BLaER1 (cell line): ENCODE results near the gene PSG6.
"Not testable (repeated sequence)": the region's sequence is repeated elsewhere in the genome, so short reads cannot be mapped to it uniquely, and the experiment has no call there.

Source experiments
- H3K27ac ChIP-seq: shearing (Covaris generic); formaldehyde crosslinking; 2 replicates; pipeline ENCODE4 v1.8.1; 2022
- H3K27me3 ChIP-seq: shearing (Covaris generic); formaldehyde crosslinking; 2 replicates; pipeline ENCODE4 v1.8.1; 2022
- H3K36me3 ChIP-seq: shearing (Covaris generic); formaldehyde crosslinking; 2 replicates; pipeline ENCODE4 v1.8.1; 2022
- H3K4me1 ChIP-seq: shearing (Covaris generic); formaldehyde crosslinking; 2 replicates; pipeline ENCODE4 v1.8.1; 2022
- H3K4me2 ChIP-seq: shearing (Covaris generic); formaldehyde crosslinking; 2 replicates; pipeline ENCODE4 v1.8.1; 2022
- H3K4me3 ChIP-seq: shearing (Covaris generic); formaldehyde crosslinking; 2 replicates; pipeline ENCODE4 v1.8.1; 2022
- H3K9ac ChIP-seq: shearing (Covaris generic); formaldehyde crosslinking; 2 replicates; pipeline ENCODE4 v1.8.1; 2022
- H3K9me3 ChIP-seq: shearing (Covaris generic); formaldehyde crosslinking; 2 replicates; pipeline ENCODE4 v1.8.1; 2022
- H4K20me1 ChIP-seq: shearing (Covaris generic); formaldehyde crosslinking; 2 replicates; pipeline ENCODE4 v1.8.1; 2022
- Cebpa-rat ChIP-seq: shearing (Covaris generic); IDR thresholded peaks from 2 replicates; pipeline ENCODE4 v1.8.1; 2022

Gene PSG6

GRCh38 chr19:42917634-42918033, at the start of gene PSG6:
TSS of gene PSG6 (minus strand) at chr19:42917894. CDS start at chr19:42917792, 102 bp downstream.
- H3K4me2 ChIP-seq, H3K9me3 ChIP-seq, H3K9ac ChIP-seq, H3K36me3 ChIP-seq, H3K27ac ChIP-seq, H4K20me1 ChIP-seq, H3K4me1 ChIP-seq, H3K4me3 ChIP-seq, H3K27me3 ChIP-seq: not testable (repeated sequence)

DNA sequence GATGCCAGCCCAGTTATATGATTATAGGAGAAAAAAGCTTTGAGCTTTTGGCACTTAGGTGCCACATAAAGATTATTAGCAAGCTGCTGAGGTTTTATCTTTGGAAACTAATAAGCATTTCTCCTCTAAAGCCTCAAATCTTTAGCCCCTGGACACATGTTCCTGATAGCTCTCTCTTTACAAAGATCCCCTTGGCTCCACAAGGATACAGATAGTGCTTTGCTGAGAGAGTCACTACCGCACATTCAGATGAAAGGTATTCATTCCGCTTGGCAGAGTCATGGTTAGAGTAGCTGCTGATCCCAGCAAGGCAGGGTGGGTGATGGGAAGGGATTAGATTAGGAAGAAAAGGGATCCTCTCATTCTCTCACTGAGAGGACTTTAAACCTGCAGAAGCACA, 47.5 kb upstream of the PSG6 start:
- no peak for TF ChIP-seq Cebpa-rat
- Histone ChIP-seq H3K4me1 (no peaks in the 10 kb centered on the region), H3K36me3 (no peaks in the 10 kb centered on the region), H3K27me3 (no peaks in the 10 kb centered on the region), H3K4me3 (no peak overlapping the region), H3K4me2 (no peak overlapping the region), H3K9me3 (no peaks in the 10 kb centered on the region), H3K27ac (no peak overlapping the region), H4K20me1 (no peaks in the 10 kb centered on the region), H3K9ac (no peak overlapping the region)

DNA sequence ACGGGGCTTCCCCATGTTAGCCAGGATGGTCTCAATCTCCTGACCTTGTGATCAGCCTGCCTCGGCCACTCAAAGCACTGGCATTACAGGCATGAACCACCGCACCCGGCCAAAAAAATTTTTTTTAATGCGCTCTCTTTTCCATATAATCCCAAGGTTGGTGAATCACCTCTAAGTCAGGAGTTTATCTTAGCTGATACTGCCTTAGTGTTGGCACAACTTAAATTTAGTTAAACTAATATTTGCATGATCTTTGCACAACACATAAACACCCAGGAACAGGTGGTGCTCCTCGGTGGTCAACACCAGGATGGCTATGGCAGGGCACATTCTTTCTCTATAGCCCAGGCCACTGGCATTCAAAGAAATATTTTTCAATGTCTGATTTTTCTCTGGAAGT, 43.4 kb upstream of the PSG6 start:
- no peaks in the 10 kb centered on the region for H3K36me3 ChIP-seq
- no peaks in the 10 kb centered on the region for H3K4me1 ChIP-seq
- H3K27ac ChIP-seq, result no peak overlapping the region
- H4K20me1 ChIP-seq, result no peaks in the 10 kb centered on the region
- H3K27me3 ChIP-seq, result no peaks in the 10 kb centered on the region
- H3K9ac ChIP-seq, result no peak overlapping the region
- H3K9me3 ChIP-seq, result no peaks in the 10 kb centered on the region
- no peak for TF ChIP-seq Cebpa-rat
- H3K4me3 ChIP-seq, result no peak overlapping the region
- H3K4me2 ChIP-seq, result no peak overlapping the region

GRCh38 chr19:42952126-42952525, 34.4 kb upstream of the PSG6 start:
- not testable (repeated sequence) for H3K4me3 ChIP-seq, H3K27ac ChIP-seq, H3K9me3 ChIP-seq, H3K9ac ChIP-seq, H3K4me2 ChIP-seq, H4K20me1 ChIP-seq, H3K36me3 ChIP-seq, H3K27me3 ChIP-seq, H3K4me1 ChIP-seq

- not testable (repeated sequence) for H3K9me3 ChIP-seq, H3K36me3 ChIP-seq, H3K27ac ChIP-seq, H4K20me1 ChIP-seq, H3K4me3 ChIP-seq, H3K4me2 ChIP-seq, H3K27me3 ChIP-seq, H3K9ac ChIP-seq, H3K4me1 ChIP-seq
Measured at GRCh38 chr19:42951476-42951875, 33.8 kb upstream of the PSG6 start.

DNA sequence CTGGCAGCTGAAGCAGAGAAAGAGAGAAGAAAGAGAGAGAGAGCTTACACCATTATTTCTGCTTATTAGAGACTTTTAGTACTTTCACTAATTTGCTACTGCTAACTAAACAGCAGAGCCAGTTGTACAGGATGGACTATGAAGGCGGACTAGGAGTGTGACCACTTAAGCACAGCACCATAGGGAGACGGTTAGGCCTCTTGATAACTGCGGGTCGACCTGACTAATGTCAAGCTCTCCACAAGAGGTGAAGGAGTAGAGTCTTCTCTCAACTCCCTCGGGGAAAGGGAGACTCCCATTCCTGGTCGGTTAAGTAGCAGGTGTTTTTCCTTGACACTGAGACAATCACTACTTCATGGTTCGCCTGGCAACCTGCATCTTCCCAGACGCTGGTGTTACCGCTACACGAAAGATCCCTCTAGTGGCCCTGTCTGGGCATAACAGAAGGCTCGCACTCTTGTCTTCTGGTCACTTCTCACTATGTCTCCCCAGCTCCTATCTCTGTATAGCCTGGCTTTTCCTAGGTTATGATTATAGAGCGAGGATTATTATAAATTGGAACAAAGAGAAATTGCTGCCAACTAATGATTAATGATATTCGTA, 24.6 kb upstream of the PSG6 start:
- H3K36me3 ChIP-seq, result no peaks in the 10 kb centered on the region
- H3K27me3 ChIP-seq, result no peaks in the 10 kb centered on the region
- H3K27ac ChIP-seq, result no peak overlapping the region
- H3K9me3 ChIP-seq, result no peaks in the 10 kb centered on the region
- no peak overlapping the region for H3K9ac ChIP-seq
- no peak for TF ChIP-seq Cebpa-rat
- H4K20me1 ChIP-seq, result no peaks in the 10 kb centered on the region
- no peak overlapping the region for H3K4me2 ChIP-seq
- H3K4me3 ChIP-seq, result no peak overlapping the region
- H3K4me1 ChIP-seq, result peaks cover 10% of the 10 kb centered on the region

DNA sequence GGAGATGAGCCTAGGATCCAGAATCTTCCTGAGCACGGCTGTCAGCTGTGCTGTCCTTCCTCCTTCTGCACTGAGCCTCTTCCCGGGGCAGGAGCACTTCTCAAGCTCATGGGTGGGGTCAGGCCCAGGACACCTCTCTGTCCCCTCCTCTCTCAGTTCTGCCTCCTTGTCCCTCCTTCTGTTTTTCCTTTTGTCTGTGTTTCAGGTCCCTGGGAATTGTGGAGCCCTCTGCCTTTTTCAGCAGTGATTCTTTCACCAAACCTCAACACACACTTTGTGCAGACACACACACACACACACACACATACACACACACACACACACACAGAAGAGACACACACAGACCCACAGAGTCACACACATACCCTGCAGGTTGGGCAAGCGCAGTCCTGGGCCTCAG, 19.4 kb upstream of the PSG6 start, which contains the start of gene PSG7:
Gene PSG7, minus strand, starts transcription at position 101 of the 400 bp plus-strand sequence. CDS start 131 bp downstream, outside the sequence.
- H3K4me3 ChIP-seq, H3K36me3 ChIP-seq, H3K4me2 ChIP-seq, H3K4me1 ChIP-seq, H3K27ac ChIP-seq, H3K9ac ChIP-seq, H3K27me3 ChIP-seq, H4K20me1 ChIP-seq, H3K9me3 ChIP-seq: not testable (repeated sequence)

- not testable (repeated sequence) for H3K4me2 ChIP-seq, H3K36me3 ChIP-seq, H3K9ac ChIP-seq, H3K4me3 ChIP-seq, H4K20me1 ChIP-seq, H3K4me1 ChIP-seq, H3K27me3 ChIP-seq, H3K9me3 ChIP-seq, H3K27ac ChIP-seq
Measured at GRCh38 chr19:42934726-42935125, 17.0 kb upstream of the PSG6 start.

DNA sequence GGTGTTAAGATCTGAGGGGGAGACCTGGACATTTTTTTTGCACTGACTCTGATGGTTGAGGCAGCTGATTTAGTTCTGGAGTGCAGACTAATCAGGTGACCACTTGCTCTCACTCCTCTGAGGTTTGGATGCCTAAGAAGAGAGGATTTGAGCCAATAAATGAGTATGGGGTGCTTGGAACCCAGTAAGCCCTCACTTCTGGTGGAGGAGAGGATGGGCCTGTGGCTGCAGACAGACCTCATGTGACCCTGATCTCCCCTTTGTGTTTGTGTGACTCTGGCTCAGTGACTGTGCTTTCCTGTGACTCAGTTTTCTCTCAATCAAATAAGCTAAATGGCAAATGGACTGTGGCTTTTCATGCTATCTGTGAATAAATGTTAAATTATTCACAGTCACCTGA, 16.5 kb upstream of the PSG6 start:
- H3K27me3 ChIP-seq, result not testable (repeated sequence)

DNA sequence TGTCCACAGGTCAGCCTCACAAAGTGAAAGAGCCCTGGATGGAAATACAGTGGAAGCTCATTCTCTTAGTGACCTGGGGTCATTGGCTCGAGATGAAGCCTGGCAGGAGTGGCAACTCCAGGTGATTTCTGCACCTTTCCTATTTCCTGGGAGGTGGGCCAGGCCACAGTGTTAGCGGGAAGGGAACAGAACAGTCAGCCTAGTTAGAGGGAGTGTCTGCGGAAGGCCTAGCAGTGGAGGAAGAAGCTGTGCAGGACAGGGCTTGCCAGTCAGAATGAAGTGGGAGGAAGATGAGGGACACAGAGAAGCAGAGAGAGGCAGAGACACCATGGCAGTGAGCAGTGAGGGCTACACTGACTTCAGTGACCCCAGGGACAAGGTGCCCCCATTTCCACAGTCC, 15.7 kb upstream of the PSG6 start:
- H3K9me3 ChIP-seq, H3K4me2 ChIP-seq, H3K27ac ChIP-seq, H3K9ac ChIP-seq, H3K27me3 ChIP-seq, H4K20me1 ChIP-seq, H3K36me3 ChIP-seq, H3K4me1 ChIP-seq, H3K4me3 ChIP-seq: not testable (repeated sequence)

More for the DNA sequence above, 16.5 kb upstream of the PSG6 start:
- H3K9ac ChIP-seq, H3K4me1 ChIP-seq, H3K4me2 ChIP-seq, H3K9me3 ChIP-seq, H3K4me3 ChIP-seq, H3K36me3 ChIP-seq, H3K27ac ChIP-seq, H4K20me1 ChIP-seq: not testable (repeated sequence)

DNA sequence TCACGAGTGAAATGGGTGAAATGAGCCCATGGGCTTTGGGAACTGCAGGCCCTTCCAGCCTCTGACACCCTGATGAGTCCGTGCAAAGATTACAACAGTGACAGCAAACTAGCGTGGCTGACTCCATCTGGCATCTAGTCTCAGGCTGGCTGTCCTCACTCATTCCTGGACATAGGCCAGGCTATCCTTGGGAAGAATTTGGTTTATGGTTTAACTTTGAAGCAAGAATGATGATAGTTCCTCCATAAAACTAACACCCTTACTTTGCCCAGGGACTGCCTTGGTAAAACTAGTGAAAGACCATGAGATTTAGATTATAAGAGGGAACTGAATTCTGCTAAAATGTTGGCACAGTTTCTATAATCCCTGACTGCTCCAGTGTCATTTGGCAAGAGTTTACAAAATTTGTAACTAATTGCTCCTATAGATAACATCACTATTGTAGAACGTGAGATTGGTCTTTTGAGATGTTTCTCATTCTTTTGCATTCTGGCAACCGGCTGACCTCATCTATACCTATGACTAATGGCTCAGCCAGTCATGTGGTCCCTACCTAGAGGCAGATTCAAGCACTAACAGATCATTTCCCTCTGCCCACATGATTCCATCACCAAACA, 14.9 kb upstream of the PSG6 start:
- not testable (repeated sequence) for H4K20me1 ChIP-seq, H3K4me3 ChIP-seq, H3K9ac ChIP-seq, H3K9me3 ChIP-seq, H3K4me2 ChIP-seq, H3K27me3 ChIP-seq, H3K4me1 ChIP-seq, H3K27ac ChIP-seq, H3K36me3 ChIP-seq

DNA sequence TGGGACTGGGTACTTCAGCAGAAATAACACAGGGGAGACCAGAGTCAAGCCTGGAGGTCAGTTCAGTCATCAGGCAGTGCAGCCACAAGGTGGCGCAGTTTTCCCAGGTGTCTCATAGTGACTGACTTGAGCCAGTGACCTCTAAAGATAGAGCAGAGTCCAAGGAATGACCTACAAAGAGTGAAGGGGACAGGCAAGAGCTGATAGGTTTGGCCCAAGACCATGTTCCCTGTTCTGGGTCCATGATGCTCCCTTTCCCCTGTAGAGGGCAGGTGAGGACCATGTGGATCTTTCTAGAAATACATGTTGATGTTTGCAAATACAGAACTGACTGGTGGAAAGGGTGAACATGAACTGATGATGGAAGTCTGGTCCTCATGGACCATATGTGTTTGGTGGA, 12.5 kb upstream of the PSG6 start:
- not testable (repeated sequence) for H3K4me3 ChIP-seq

More for the DNA sequence above, 12.5 kb upstream of the PSG6 start:
- H3K9ac ChIP-seq, H4K20me1 ChIP-seq, H3K4me1 ChIP-seq, H3K4me2 ChIP-seq, H3K9me3 ChIP-seq, H3K36me3 ChIP-seq, H3K27ac ChIP-seq, H3K27me3 ChIP-seq: not testable (repeated sequence)
